HepG2 (cell line): ENCODE data around the gene ELL. TPM values are rescaled to one million over a fixed set of nuclear protein-coding genes. Genes with fewer than 3 reads are reported as not detected.

Experiments
- AFF4 ChIP-seq: sonication (generic); formaldehyde crosslinking; IDR thresholded peaks from 2 replicates; pipeline ENCODE4 v1.4.0; 2020; ENCODE audit warnings: missing genetic modification reagents
- CENPX ChIP-seq: sonication (generic); formaldehyde crosslinking; IDR thresholded peaks from 2 replicates; pipeline ENCODE4 v1.9.0; 2021; ENCODE audit warnings: mild to moderate bottlenecking, missing genetic modification reagents, moderate library complexity
- FOXK2 ChIP-seq: fragments of 450-650 bp; IDR thresholded peaks from 2 replicates; pipeline ENCODE4 v1.6.1; 2016
- FOXP4 ChIP-seq: sonication (generic); formaldehyde crosslinking; IDR thresholded peaks from 2 replicates; pipeline ENCODE4 v1.4.0; 2020; ENCODE audit warnings: missing genetic modification reagents
- HES4 ChIP-seq: sonication (generic); formaldehyde crosslinking; IDR thresholded peaks from 2 replicates; pipeline ENCODE4 v1.9.0; 2021; ENCODE audit warnings: mild to moderate bottlenecking, missing genetic modification reagents, borderline replicate concordance
- JDP2 ChIP-seq: sonication (generic); formaldehyde crosslinking; IDR thresholded peaks from 2 replicates; pipeline ENCODE4 v1.8.1; 2022; ENCODE audit warnings: missing genetic modification reagents, borderline replicate concordance
- MAX ChIP-seq: IDR thresholded peaks from 2 replicates; pipeline ENCODE4 v1.6.1; 2012; ENCODE audit warnings: inconsistent platforms
- PHF21A ChIP-seq: sonication (generic); formaldehyde crosslinking; IDR thresholded peaks from 2 replicates; pipeline ENCODE4 v1.5.0; 2020; ENCODE audit warnings: mild to moderate bottlenecking, missing genetic modification reagents
- POLR2AphosphoS2 ChIP-seq: IDR thresholded peaks from 2 replicates; pipeline ENCODE4 v1.6.1; 2011; ENCODE audit warnings: low read depth, low read length, improper control_type of control experiment
- POLR2AphosphoS5 ChIP-seq: IDR thresholded peaks from 2 replicates; pipeline ENCODE4 v1.6.1; 2012; ENCODE audit warnings: low read depth, low read length
- SKI ChIP-seq: fragments of 450-650 bp; IDR thresholded peaks from one replicate; pipeline ENCODE4 v1.6.1; 2018; ENCODE audit warnings: mild to moderate bottlenecking; ENCODE audit not compliant: partially characterized antibody
- SYNCRIP ChIP-seq: fragments of 200-400 bp; formaldehyde crosslinking; IDR thresholded peaks from 2 replicates; pipeline ENCODE4 v1.6.1; 2018; ENCODE audit warnings: mild to moderate bottlenecking, low read depth, low read length; ENCODE audit not compliant: insufficient read depth
- THAP9 ChIP-seq: sonication (generic); formaldehyde crosslinking; IDR thresholded peaks from 2 replicates; pipeline ENCODE4; 2020; ENCODE audit warnings: missing genetic modification reagents, mild to moderate bottlenecking, borderline replicate concordance
- YEATS4 ChIP-seq: sonication (generic); formaldehyde crosslinking; IDR thresholded peaks from 2 replicates; pipeline ENCODE4 v1.4.0; 2020; ENCODE audit warnings: missing genetic modification reagents, borderline replicate concordance
- ZBTB38 ChIP-seq: sonication (generic); formaldehyde crosslinking; IDR thresholded peaks from 2 replicates; pipeline ENCODE4 v1.5.1; 2020; ENCODE audit warnings: mild to moderate bottlenecking, missing genetic modification reagents
- ZNF275 ChIP-seq: sonication (generic); formaldehyde crosslinking; IDR thresholded peaks from 2 replicates; pipeline ENCODE4 v1.8.0; 2022; ENCODE audit warnings: missing genetic modification reagents, mild to moderate bottlenecking, inconsistent platforms, borderline replicate concordance
- polyA plus RNA-seq, 8 experiments: library from polyadenylated mRNA; depleted of rRNA in 3 of 8; stranded (reverse) in 7 of 8; unstranded in 1 of 8; fragments of >200 nt; fragmentation: Illumina TruSeq in 4 of 8; extraction: Trizol in 4 of 8; gene quantifications; 2 replicates each; pipeline versions ENCODE4 v1.2.1 to v1.2.3, GENCODE V29; 2011 to 2016; ENCODE audit warnings: low read depth in 4 of 8, missing spikeins in 1 of 8, mixed read lengths in 1 of 8; ENCODE audit not compliant: insufficient read depth in 1 of 8
- total RNA-seq, 5 experiments: library from RNA; depleted of rRNA; stranded (reverse); fragments of >200 nt; fragmentation: Illumina TruSeq; extraction: Trizol; gene quantifications; 2 replicates each; pipeline ENCODE4 v1.2.3, GENCODE V29; 2016; ENCODE audit warnings: low read depth in 1 of 5
- TF ChIP-seq, protein P1 (sequence below): sonication (generic); formaldehyde crosslinking; IDR thresholded peaks from 2 replicates; pipeline ENCODE4 v1.8.1; 2023; ENCODE audit warnings: mild to moderate bottlenecking, moderate library complexity, missing genetic modification reagents

Gene ELL
- total and polyA plus RNA-seq, 2 of the 13 experiments (the other 11 are each of a cell fraction or from before 2014, with no cell fraction given) = 3.7 to 5.4 TPM

DNA sequence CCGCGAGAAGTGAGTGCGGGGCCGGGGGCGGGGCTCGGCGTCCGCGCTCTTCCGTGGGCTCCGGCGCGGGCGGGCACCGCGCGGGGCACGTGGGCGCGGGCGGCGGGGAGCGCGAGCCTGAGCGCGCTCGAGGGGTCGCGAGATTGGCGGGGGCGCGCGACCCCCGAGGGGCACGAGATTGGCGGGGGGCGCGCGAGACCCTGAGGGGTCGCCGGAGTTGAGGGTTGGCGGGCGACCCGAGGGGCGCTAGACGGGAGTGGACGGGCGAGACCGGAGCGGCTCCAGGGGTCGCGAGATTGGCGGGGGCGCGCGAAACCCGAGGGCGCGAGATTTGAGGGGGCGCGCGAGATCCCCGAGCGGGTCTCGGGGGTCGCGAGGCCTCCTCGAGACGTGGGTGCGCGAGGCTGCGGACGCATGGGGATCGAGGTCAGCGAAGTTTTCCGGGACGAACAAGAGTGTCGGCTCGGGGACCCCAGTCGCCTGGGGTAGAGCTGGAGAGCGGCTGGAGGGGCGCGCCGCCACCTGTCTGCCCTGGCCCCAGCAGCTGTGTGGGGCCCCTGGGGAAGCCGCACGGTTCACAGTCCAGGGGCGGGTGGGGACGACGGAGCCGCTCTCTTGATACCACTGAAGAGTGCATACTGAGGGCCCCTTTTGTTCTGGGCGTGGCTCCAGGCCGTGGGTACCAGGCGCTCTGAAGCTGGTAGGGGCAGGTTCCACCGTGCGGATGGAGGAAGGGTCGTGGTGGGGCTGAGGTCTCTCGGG is 102.0 kb downstream of the ELL start (continued):
- TF ChIP-seq ZNF275 (CRISPR knock-in tag) = 0 out of 2 replicates have a peak, but pooled peaks have one; percentile 64
- TF ChIP-seq ZBTB38 (CRISPR knock-in tag) = 0 out of 2 replicates have a peak, but pooled peaks have one; percentile 24
- 0 out of 2 replicates have a peak, but pooled peaks have one; percentile 21 for TF ChIP-seq POLR2AphosphoS5
- 0 out of 2 replicates have a peak, but pooled peaks have one; percentile 78 for TF ChIP-seq HES4 (CRISPR knock-in tag)
- no peak for TF ChIP-seq JDP2 (CRISPR knock-in tag)
- peak; percentile 23 for TF ChIP-seq SKI
- TF ChIP-seq PHF21A (CRISPR knock-in tag) = peak; percentile 74
- TF ChIP-seq, protein P1, sequence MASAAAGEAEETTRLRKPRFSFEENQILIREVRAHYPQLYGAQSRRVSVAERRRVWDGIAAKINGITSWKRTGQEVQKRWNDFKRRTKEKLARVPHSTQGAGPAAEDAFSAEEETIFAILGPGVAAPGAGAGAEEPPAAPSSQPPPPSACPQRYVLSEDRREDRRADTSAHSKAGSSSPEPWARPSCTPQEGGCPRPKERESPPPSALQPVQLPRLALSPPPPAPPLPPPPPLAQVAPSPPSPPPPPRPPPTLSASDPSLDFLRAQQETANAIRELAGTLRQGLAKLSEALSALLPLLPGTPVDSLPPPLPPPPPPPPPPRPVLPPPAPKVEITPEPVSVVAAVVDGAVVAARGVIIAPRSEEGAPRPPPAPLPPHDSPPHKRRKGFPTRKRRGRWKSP (CRISPR knock-in tag) = no peak
- peak; percentile 31; the same call in 1 of the 2 replicates for TF ChIP-seq YEATS4 (CRISPR knock-in tag)
- peak; percentile 47; the same call in 1 of the 2 replicates for TF ChIP-seq MAX
- TF ChIP-seq THAP9 = peak; percentile 49; the same call in 1 of the 2 replicates
- no peak for TF ChIP-seq POLR2AphosphoS2
- no peak for TF ChIP-seq FOXK2
- TF ChIP-seq FOXP4 = peak; percentile 19; the same call in 1 of the 2 replicates
- TF ChIP-seq CENPX (CRISPR knock-in tag) = no peak
- TF ChIP-seq SYNCRIP = no peak
- no peak for TF ChIP-seq AFF4
